ENCODE data around the gene RAI1.

Gene RAI1

DNA sequence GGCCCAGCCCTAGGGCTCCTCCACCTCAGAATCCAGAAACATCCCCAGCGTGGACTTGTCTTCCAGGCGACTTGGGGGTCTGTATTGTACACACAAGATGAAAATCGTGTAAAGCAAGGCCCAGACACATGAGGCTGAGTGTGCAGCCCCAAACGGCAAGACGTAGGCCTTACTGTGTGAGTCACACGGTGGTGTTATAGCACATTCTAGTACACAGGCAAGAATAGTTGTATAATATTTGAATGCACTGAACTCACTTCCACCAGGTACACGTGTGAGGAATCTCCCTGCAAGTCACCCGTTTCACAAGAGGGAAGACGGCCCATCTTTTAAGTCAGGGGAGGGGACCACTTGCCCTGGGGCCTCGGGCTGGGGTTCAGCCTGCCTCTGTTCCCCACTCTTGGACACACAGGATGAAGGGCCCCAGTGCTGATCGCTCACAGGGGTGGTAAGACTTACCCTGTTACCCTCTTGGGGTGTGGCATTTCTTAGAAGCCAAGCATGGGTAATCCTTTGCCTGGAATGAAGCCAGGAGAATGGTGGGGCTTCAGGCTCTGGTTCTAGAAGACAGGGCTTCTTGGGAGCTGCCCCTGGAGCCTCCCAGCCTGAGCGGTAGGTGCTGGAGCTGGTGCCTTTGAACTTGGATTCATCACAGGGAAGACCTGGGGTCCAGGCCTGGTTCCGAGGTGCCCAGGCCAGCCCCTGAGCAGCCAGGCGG is 84.3 kb downstream of the RAI1 start:
- Histone ChIP-seq H2AK5ac (ENCODE audit: low read length) (no peak overlapping the region), H3K56ac (ENCODE audit: low read length) (no peak overlapping the region), H3K79me1 (ENCODE audit: low read length) (no peaks in the 10 kb centered on the region), H3K27ac (ENCODE audit: low read depth, low read length) (no peak overlapping the region), H2BK5ac (ENCODE audit: low read length) (no peak overlapping the region), H3K4me1 (ENCODE audit: control insufficient read depth, low read depth, low read length) (no peaks in the 10 kb centered on the region), H3K36me3 (ENCODE audit: control insufficient read depth, insufficient read depth, low read length) (no peaks in the 10 kb centered on the region), H3K9ac (ENCODE audit: low read length) (no peak overlapping the region), H2BK120ac (ENCODE audit: low read depth, low read length) (no peak overlapping the region), H3K79me2 (ENCODE audit: control insufficient read depth, insufficient read depth, low read length) (no peaks in the 10 kb centered on the region), H3K4ac (ENCODE audit: low read depth, low read length) (no peak overlapping the region), H2BK15ac (replicated peaks; ENCODE audit: low read depth) (no peak overlapping the region), H3K4me2 (ENCODE audit: low read length) (no peak overlapping the region), H3K27me3 (ENCODE audit: insufficient read depth, low read length, poor library complexity) (no peaks in the 10 kb centered on the region), H3K18ac (ENCODE audit: low read length) (no peak overlapping the region), H3K23ac (ENCODE audit: low read length) (no peak overlapping the region), H3K4me3 (ENCODE audit: low read length) (no peak overlapping the region), H4K5ac (ENCODE audit: low read length) (no peak overlapping the region), H4K8ac (ENCODE audit: low read depth, low read length) (no peak overlapping the region)
- no CpG with 5 or more reads among the region's 14 CpGs for whole genome bisulfite sequencing (ENCODE audit: extremely low coverage, insufficient coverage, low lambda C conversion rate)
- no peak for DNase-seq

DNA sequence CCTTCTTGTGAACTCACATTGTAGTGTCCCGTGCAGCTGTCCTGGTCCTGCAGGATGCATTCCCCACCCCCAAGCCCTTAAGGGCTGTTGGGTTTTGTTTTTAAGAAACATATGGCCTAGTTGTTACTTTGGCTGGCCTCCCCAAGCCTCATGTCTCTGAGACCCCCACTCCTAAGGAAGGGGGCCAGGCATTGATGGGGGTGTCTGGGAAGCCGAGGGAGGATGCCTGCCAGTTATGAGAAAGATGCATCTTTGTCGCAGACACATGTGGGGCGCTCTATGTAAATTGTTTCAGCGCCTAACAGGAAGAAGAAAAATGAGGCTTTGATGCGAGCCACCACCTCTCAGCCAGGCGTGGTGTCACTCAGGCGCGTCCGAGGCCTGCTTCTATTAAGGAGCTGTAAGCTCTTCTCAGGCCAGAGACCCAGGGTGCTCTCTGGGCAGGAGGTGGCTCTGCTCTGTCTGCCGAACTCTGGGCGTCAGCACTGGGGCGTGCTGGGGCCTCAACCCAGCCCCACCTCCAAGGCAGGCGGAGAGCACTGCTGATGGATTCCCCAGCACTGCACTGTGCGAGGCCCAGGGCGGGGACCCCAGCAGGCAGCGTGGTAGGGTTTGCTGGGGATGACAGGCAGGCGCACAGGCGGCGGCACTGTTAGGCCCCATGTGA is 85.0 kb downstream of the RAI1 start:
- H2BK15ac ChIP-seq (replicated peaks; ENCODE audit: low read depth): no peak overlapping the region
- no peaks in the 10 kb centered on the region for H3K4me1 ChIP-seq (ENCODE audit: control insufficient read depth, low read depth, low read length)
- whole genome bisulfite sequencing (ENCODE audit: extremely low coverage, insufficient coverage, low lambda C conversion rate): no CpG with 5 or more reads among the region's 20 CpGs
- no peak overlapping the region for H3K56ac ChIP-seq (ENCODE audit: low read length)
- H3K27ac ChIP-seq (ENCODE audit: low read depth, low read length): no peak overlapping the region
- H2BK5ac ChIP-seq (ENCODE audit: low read length): no peak overlapping the region
- H3K18ac ChIP-seq (ENCODE audit: low read length): no peak overlapping the region
- H3K4me2 ChIP-seq (ENCODE audit: low read length): no peak overlapping the region
- H3K36me3 ChIP-seq (ENCODE audit: control insufficient read depth, insufficient read depth, low read length): no peaks in the 10 kb centered on the region
- H3K23ac ChIP-seq (ENCODE audit: low read length): no peak overlapping the region
- no peaks in the 10 kb centered on the region for H3K27me3 ChIP-seq (ENCODE audit: insufficient read depth, low read length, poor library complexity)
- no peak overlapping the region for H2BK120ac ChIP-seq (ENCODE audit: low read depth, low read length)
- H3K79me2 ChIP-seq (ENCODE audit: control insufficient read depth, insufficient read depth, low read length): no peaks in the 10 kb centered on the region
- DNase-seq: no peak
- H3K9ac ChIP-seq (ENCODE audit: low read length): no peak overlapping the region
- no peak overlapping the region for H2AK5ac ChIP-seq (ENCODE audit: low read length)
- no peak overlapping the region for H3K4ac ChIP-seq (ENCODE audit: low read depth, low read length)
- H3K4me3 ChIP-seq (ENCODE audit: low read length): no peak overlapping the region
- H3K79me1 ChIP-seq (ENCODE audit: low read length): no peaks in the 10 kb centered on the region
- H4K5ac ChIP-seq (ENCODE audit: low read length): no peak overlapping the region
- H4K8ac ChIP-seq (ENCODE audit: low read depth, low read length): no peak overlapping the region

DNA sequence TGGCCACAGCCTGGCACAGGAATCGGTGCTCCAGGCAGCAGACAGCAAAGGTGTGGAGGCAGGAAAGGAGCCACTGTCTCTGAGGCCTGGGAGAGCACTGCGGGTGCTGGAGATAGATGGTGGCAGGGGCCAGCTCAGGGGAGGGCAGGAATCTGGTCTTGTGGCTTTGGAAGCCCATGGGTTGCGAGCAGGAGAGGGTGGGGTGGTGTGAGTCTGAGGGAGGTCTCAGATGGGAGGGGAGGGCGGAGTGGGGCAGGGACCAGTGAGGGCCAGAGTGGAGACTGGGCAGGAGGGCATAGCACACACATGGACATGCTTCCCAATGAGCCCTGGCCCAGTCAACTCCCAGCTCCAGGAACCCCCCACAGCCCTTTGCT is 85.5 kb downstream of the RAI1 start:
- Histone ChIP-seq H2AK5ac (ENCODE audit: low read length) (no peak overlapping the region), H3K4me3 (ENCODE audit: low read length) (no peak overlapping the region), H3K4me2 (ENCODE audit: low read length) (no peak overlapping the region), H3K4ac (ENCODE audit: low read depth, low read length) (no peak overlapping the region), H3K23ac (ENCODE audit: low read length) (no peak overlapping the region), H3K56ac (ENCODE audit: low read length) (no peak overlapping the region), H4K8ac (ENCODE audit: low read depth, low read length) (no peak overlapping the region), H2BK15ac (replicated peaks; ENCODE audit: low read depth) (no peak overlapping the region), H3K79me2 (ENCODE audit: control insufficient read depth, insufficient read depth, low read length) (no peaks in the 10 kb centered on the region), H3K9ac (ENCODE audit: low read length) (no peak overlapping the region), H3K4me1 (ENCODE audit: control insufficient read depth, low read depth, low read length) (no peaks in the 10 kb centered on the region), H2BK5ac (ENCODE audit: low read length) (no peak overlapping the region), H3K79me1 (ENCODE audit: low read length) (no peaks in the 10 kb centered on the region), H4K5ac (ENCODE audit: low read length) (no peak overlapping the region), H3K18ac (ENCODE audit: low read length) (no peak overlapping the region), H3K27ac (ENCODE audit: low read depth, low read length) (no peak overlapping the region), H2BK120ac (ENCODE audit: low read depth, low read length) (no peak overlapping the region), H3K36me3 (ENCODE audit: control insufficient read depth, insufficient read depth, low read length) (no peaks in the 10 kb centered on the region), H3K27me3 (ENCODE audit: insufficient read depth, low read length, poor library complexity) (no peaks in the 10 kb centered on the region)
- no peak for DNase-seq
- no CpG with 5 or more reads among the region's 4 CpGs for WGBS (ENCODE audit: extremely low coverage, insufficient coverage, low lambda C conversion rate)

DNA sequence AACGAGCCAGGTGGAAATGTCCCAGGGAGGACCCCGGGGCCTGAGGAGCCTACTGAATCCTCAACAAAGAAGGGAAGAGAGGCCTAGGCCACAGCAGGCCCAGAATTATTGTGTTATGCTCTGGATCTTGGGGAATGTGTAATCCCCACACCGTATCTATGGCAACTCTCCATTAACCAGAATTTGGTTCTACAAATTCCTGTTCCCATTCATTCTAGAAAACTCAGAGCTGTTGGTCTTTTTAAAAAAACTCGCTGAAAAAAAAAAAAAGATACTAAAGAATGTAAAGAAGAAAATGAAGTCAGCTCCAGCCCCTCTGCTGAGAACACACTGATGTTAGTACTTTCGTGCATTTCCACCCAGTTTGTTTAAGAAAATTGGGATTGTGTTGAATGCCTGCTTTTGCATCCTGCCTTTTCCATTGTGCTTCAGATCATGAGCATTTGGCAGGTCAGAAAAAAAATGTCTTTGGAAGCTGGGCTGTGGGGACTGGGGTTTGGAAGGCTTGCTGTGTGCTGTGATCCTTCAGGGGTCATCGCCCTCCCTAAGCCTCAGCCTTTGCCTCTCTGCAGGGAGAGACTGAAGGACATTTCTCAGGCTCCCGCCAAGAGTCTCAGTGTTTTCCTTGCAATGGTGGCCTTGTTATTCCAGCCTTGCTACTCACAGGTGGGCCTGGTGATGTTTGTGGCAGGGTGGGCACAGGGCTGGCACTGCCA is 86.1 kb downstream of the RAI1 start:
- no peak overlapping the region for H3K27ac ChIP-seq (ENCODE audit: low read depth, low read length)

DNA sequence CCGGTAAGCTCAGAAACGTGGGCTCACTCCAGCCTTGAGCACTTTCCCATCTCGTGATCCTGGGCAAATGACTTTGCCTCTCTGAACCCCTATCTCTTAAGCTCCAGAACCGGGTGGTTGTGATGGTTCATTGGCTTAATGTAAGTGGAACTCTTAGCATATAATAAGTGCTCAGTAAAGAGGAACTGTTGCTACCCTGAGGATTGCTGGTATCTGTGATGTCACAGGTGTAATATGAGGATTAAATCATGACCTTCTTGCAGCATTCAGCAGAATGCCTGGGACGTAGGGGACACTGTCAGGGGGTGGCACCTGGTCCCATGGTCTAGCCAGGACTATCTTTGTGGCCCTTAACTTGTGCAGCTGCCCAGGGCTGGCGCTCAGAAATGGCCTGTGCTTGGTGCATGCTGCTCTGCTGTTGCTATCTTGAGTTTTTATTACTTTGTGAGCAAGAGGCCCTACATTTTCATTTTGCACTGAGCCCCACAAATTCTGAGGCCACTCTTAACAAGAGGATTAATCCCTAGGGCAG is 86.7 kb downstream of the RAI1 start:
- DNase-seq: no peak
- no peak overlapping the region for H3K9ac ChIP-seq (ENCODE audit: low read length)
- H3K36me3 ChIP-seq (ENCODE audit: control insufficient read depth, insufficient read depth, low read length): no peaks in the 10 kb centered on the region
- H3K4me1 ChIP-seq (ENCODE audit: control insufficient read depth, low read depth, low read length): no peaks in the 10 kb centered on the region
- WGBS (ENCODE audit: extremely low coverage, insufficient coverage, low lambda C conversion rate): no CpG with 5 or more reads among the region's 6 CpGs
- no peaks in the 10 kb centered on the region for H3K27me3 ChIP-seq (ENCODE audit: insufficient read depth, low read length, poor library complexity)
- no peak overlapping the region for H2BK5ac ChIP-seq (ENCODE audit: low read length)
- no peak overlapping the region for H2BK120ac ChIP-seq (ENCODE audit: low read depth, low read length)
- no peak overlapping the region for H3K18ac ChIP-seq (ENCODE audit: low read length)
- no peak overlapping the region for H4K8ac ChIP-seq (ENCODE audit: low read depth, low read length)
- H2AK5ac ChIP-seq (ENCODE audit: low read length): no peak overlapping the region
- H3K27ac ChIP-seq (ENCODE audit: low read depth, low read length): no peak overlapping the region
- H3K4me2 ChIP-seq (ENCODE audit: low read length): no peak overlapping the region
- H3K4ac ChIP-seq (ENCODE audit: low read depth, low read length): no peak overlapping the region
- H4K5ac ChIP-seq (ENCODE audit: low read length): no peak overlapping the region
- H2BK15ac ChIP-seq (replicated peaks; ENCODE audit: low read depth): no peak overlapping the region
- no peaks in the 10 kb centered on the region for H3K79me1 ChIP-seq (ENCODE audit: low read length)
- no peak overlapping the region for H3K23ac ChIP-seq (ENCODE audit: low read length)
- no peak overlapping the region for H3K4me3 ChIP-seq (ENCODE audit: low read length)
- H3K56ac ChIP-seq (ENCODE audit: low read length): no peak overlapping the region
- no peaks in the 10 kb centered on the region for H3K79me2 ChIP-seq (ENCODE audit: control insufficient read depth, insufficient read depth, low read length)

More for the DNA sequence above, 86.1 kb downstream of the RAI1 start:
- H4K5ac ChIP-seq (ENCODE audit: low read length): no peak overlapping the region
- H3K56ac ChIP-seq (ENCODE audit: low read length): no peak overlapping the region
- no peak overlapping the region for H3K18ac ChIP-seq (ENCODE audit: low read length)
- no peak overlapping the region for H3K4me3 ChIP-seq (ENCODE audit: low read length)
- no peak for DNase-seq
- H3K4me2 ChIP-seq (ENCODE audit: low read length): no peak overlapping the region
- no peak overlapping the region for H3K4ac ChIP-seq (ENCODE audit: low read depth, low read length)
- no peak overlapping the region for H2AK5ac ChIP-seq (ENCODE audit: low read length)
- no peaks in the 10 kb centered on the region for H3K36me3 ChIP-seq (ENCODE audit: control insufficient read depth, insufficient read depth, low read length)
- no peaks in the 10 kb centered on the region for H3K27me3 ChIP-seq (ENCODE audit: insufficient read depth, low read length, poor library complexity)
- WGBS (ENCODE audit: extremely low coverage, insufficient coverage, low lambda C conversion rate): no CpG with 5 or more reads among the region's 7 CpGs
- H3K79me2 ChIP-seq (ENCODE audit: control insufficient read depth, insufficient read depth, low read length): no peaks in the 10 kb centered on the region
- H3K9ac ChIP-seq (ENCODE audit: low read length): no peak overlapping the region
- H2BK120ac ChIP-seq (ENCODE audit: low read depth, low read length): no peak overlapping the region
- H3K79me1 ChIP-seq (ENCODE audit: low read length): no peaks in the 10 kb centered on the region
- H4K8ac ChIP-seq (ENCODE audit: low read depth, low read length): no peak overlapping the region
- no peak overlapping the region for H2BK15ac ChIP-seq (replicated peaks; ENCODE audit: low read depth)
- no peaks in the 10 kb centered on the region for H3K4me1 ChIP-seq (ENCODE audit: control insufficient read depth, low read depth, low read length)
- no peak overlapping the region for H3K23ac ChIP-seq (ENCODE audit: low read length)
- H2BK5ac ChIP-seq (ENCODE audit: low read length): no peak overlapping the region

All from mesendoderm (in vitro differentiated cells).